ENCODE measurements around the gene PTTG1IP.

The PTTG1IP gene

GRCh38 chr21:44829507-44830092 lies 43.9 kb downstream of the PTTG1IP start:
- no peaks in the 10 kb centered on the region for H3K36me3 ChIP-seq (ENCODE audit: insufficient read depth)
- no peak overlapping the region for H2AFZ ChIP-seq (ENCODE audit: low read depth)
- H3K4me1 ChIP-seq (ENCODE audit: low read depth, poor library complexity, severe bottlenecking): no peaks in the 10 kb centered on the region
- H4K20me1 ChIP-seq (ENCODE audit: insufficient read depth): no peaks in the 10 kb centered on the region
- no peaks in the 10 kb centered on the region for H3K79me2 ChIP-seq (ENCODE audit: insufficient read depth, low read depth)
- TF ChIP-seq, protein P1, sequence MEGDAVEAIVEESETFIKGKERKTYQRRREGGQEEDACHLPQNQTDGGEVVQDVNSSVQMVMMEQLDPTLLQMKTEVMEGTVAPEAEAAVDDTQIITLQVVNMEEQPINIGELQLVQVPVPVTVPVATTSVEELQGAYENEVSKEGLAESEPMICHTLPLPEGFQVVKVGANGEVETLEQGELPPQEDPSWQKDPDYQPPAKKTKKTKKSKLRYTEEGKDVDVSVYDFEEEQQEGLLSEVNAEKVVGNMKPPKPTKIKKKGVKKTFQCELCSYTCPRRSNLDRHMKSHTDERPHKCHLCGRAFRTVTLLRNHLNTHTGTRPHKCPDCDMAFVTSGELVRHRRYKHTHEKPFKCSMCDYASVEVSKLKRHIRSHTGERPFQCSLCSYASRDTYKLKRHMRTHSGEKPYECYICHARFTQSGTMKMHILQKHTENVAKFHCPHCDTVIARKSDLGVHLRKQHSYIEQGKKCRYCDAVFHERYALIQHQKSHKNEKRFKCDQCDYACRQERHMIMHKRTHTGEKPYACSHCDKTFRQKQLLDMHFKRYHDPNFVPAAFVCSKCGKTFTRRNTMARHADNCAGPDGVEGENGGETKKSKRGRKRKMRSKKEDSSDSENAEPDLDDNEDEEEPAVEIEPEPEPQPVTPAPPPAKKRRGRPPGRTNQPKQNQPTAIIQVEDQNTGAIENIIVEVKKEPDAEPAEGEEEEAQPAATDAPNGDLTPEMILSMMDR (conservative IDR thresholded peaks at IDR 0.05; ENCODE audit: low read depth, low read length): no peak
- H3K9ac ChIP-seq: no peak overlapping the region
- H3K4me3 ChIP-seq (IDR thresholded peaks at IDR 0.05; ENCODE audit: insufficient read depth, low read depth, low read length): no peak overlapping the region
- H3K27me3 ChIP-seq (ENCODE audit: insufficient read depth, low read depth): peaks cover 83% of the 10 kb centered on the region
- H3K27ac ChIP-seq: no peak overlapping the region
- H3K4me2 ChIP-seq: no peak overlapping the region

DNA sequence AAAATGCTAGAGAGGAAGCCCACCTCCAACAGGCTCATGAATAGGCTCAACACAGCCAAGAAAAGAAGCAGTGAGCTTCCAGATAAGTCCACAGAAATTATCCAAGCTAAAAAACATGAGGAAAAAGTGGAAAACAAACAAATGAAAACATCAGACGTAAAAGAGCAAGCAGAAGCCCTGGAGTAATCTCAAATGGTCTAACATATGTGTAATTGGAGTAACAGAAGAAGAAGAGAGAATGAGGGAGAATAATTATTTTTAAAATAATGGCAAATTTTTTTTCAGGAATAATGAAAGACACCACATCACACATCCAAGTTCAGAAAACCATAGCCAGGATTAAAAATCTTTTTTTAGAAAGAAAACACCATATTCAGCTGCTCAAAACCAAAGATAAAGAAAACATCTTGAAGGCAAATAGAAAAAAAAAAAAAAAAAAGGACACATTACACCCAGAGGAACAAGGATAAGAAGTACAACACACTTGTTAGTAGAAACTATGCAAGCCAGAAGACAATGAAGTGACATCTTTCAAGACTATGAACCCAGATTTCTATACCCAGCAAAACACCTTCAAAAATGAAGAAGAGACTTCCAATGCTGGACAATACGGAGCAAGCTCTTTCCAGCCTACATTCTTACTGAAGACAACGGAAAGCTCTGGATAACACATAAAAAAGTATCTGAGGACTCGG lies 45.0 kb downstream of the PTTG1IP start:
- Histone ChIP-seq H3K79me2 (ENCODE audit: insufficient read depth, low read depth) (no peaks in the 10 kb centered on the region), H3K27me3 (ENCODE audit: insufficient read depth, low read depth) (peaks cover 74% of the 10 kb centered on the region), H4K20me1 (ENCODE audit: insufficient read depth) (no peaks in the 10 kb centered on the region), H3K4me2 (no peak overlapping the region), H3K9ac (no peak overlapping the region), H2AFZ (ENCODE audit: low read depth) (no peak overlapping the region), H3K27ac (no peak overlapping the region), H3K4me3 (IDR thresholded peaks at IDR 0.05; ENCODE audit: insufficient read depth, low read depth, low read length) (no peak overlapping the region), H3K36me3 (ENCODE audit: insufficient read depth) (no peaks in the 10 kb centered on the region), H3K4me1 (ENCODE audit: low read depth, poor library complexity, severe bottlenecking) (no peaks in the 10 kb centered on the region)
- TF ChIP-seq, protein P1 (conservative IDR thresholded peaks at IDR 0.05; ENCODE audit: low read depth, low read length): no peak

GRCh38 chr21:44823179-44823660 lies 50.3 kb downstream of the PTTG1IP start:
- H3K4me3 ChIP-seq (IDR thresholded peaks at IDR 0.05; ENCODE audit: insufficient read depth, low read depth, low read length): no peak overlapping the region
- H3K36me3 ChIP-seq (ENCODE audit: insufficient read depth): no peaks in the 10 kb centered on the region
- no peak overlapping the region for H2AFZ ChIP-seq (ENCODE audit: low read depth)
- no peak overlapping the region for H3K9ac ChIP-seq
- H3K27ac ChIP-seq: no peak overlapping the region
- TF ChIP-seq, protein P1 (conservative IDR thresholded peaks at IDR 0.05; ENCODE audit: low read depth, low read length): no peak
- no peaks in the 10 kb centered on the region for H3K4me1 ChIP-seq (ENCODE audit: low read depth, poor library complexity, severe bottlenecking)
- H4K20me1 ChIP-seq (ENCODE audit: insufficient read depth): no peaks in the 10 kb centered on the region
- H3K27me3 ChIP-seq (ENCODE audit: insufficient read depth, low read depth): peaks cover 35% of the 10 kb centered on the region; the same call in 1 of the 2 replicates
- H3K79me2 ChIP-seq (ENCODE audit: insufficient read depth, low read depth): no peaks in the 10 kb centered on the region
- H3K4me2 ChIP-seq: no peak overlapping the region

GRCh38 chr21:44822484-44823178 lies 50.9 kb downstream of the PTTG1IP start:
- TF ChIP-seq, protein P1 (conservative IDR thresholded peaks at IDR 0.05; ENCODE audit: low read depth, low read length): no peak
- Histone ChIP-seq H3K27me3 (ENCODE audit: insufficient read depth, low read depth) (peaks cover 29% of the 10 kb centered on the region; the same call in 1 of the 2 replicates), H3K79me2 (ENCODE audit: insufficient read depth, low read depth) (no peaks in the 10 kb centered on the region), H3K9ac (no peak overlapping the region), H3K4me2 (no peak overlapping the region), H4K20me1 (ENCODE audit: insufficient read depth) (no peaks in the 10 kb centered on the region), H3K27ac (no peak overlapping the region), H3K4me3 (IDR thresholded peaks at IDR 0.05; ENCODE audit: insufficient read depth, low read depth, low read length) (no peak overlapping the region), H2AFZ (ENCODE audit: low read depth) (no peak overlapping the region), H3K4me1 (ENCODE audit: low read depth, poor library complexity, severe bottlenecking) (no peaks in the 10 kb centered on the region), H3K36me3 (ENCODE audit: insufficient read depth) (no peaks in the 10 kb centered on the region)
